ENCODE measurements around the gene AFF1.

DNA sequence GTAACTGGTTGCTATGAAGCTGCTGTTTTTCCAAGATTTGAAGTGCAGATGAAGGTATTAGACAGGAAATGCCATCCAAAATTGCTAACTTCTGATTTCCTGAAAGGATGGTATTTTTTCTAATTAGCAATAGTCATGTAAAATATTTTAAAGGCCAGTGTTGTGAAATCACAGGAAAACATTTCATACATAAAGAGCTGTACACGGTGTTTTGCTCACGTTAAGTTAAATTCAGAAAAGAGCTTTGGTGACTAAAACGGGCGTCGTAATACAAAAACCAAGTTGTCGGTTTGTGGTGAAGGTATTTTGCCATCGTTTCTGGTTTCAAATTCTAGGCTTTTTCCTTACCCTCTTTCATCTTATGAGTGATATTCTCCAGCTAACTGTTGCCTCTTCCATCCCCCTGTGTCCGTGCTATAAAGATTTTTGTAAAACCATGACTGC is 39.8 kb downstream of the AFF1 start:
- TF ChIP-seq, protein P1, sequence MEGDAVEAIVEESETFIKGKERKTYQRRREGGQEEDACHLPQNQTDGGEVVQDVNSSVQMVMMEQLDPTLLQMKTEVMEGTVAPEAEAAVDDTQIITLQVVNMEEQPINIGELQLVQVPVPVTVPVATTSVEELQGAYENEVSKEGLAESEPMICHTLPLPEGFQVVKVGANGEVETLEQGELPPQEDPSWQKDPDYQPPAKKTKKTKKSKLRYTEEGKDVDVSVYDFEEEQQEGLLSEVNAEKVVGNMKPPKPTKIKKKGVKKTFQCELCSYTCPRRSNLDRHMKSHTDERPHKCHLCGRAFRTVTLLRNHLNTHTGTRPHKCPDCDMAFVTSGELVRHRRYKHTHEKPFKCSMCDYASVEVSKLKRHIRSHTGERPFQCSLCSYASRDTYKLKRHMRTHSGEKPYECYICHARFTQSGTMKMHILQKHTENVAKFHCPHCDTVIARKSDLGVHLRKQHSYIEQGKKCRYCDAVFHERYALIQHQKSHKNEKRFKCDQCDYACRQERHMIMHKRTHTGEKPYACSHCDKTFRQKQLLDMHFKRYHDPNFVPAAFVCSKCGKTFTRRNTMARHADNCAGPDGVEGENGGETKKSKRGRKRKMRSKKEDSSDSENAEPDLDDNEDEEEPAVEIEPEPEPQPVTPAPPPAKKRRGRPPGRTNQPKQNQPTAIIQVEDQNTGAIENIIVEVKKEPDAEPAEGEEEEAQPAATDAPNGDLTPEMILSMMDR (conservative IDR thresholded peaks at IDR 0.05 in 1 of 2, IDR thresholded peaks at IDR 0.05 in 1 of 2; ENCODE audit: extremely low read depth in 1 of 2, insufficient read depth in 1 of 2, low read depth in 1 of 2, low read length in 2 of 2): no peak
- no peak for TF ChIP-seq EZH2 (IDR thresholded peaks at IDR 0.05; ENCODE audit: borderline replicate concordance, low read length)

Data from mammary epithelial cell (primary cell).